ENCODE measurements around the gene GSN. TPM values are rescaled to one million over a fixed set of nuclear protein-coding genes. Genes with fewer than 3 reads are reported as not detected.

Gene GSN
- total RNA-seq, 4 donors from 2014 or later = 3,163 to 12,584 (median 6,723) TPM

GRCh38 chr9:121268598-121268850 lies 562 bp downstream of the GSN start:
- no peak for TF ChIP-seq CTCF (IDR thresholded peaks at IDR 0.05; ENCODE audit: low read depth)

GRCh38 chr9:121268851-121269641 lies 1.1 kb downstream of the GSN start:
- TF ChIP-seq CTCF (IDR thresholded peaks at IDR 0.05; ENCODE audit: low read depth) = no peak

GRCh38 chr9:121269642-121270254 lies 1.8 kb downstream of the GSN start:
- TF ChIP-seq CTCF (IDR thresholded peaks at IDR 0.05; ENCODE audit: low read depth) = no peak

GRCh38 chr9:121271368-121272341 lies 3.7 kb downstream of the GSN start:
- no peak for TF ChIP-seq CTCF (IDR thresholded peaks at IDR 0.05; ENCODE audit: low read depth)

GRCh38 chr9:121272401-121272948 lies 4.5 kb downstream of the GSN start:
- no peak for TF ChIP-seq CTCF (IDR thresholded peaks at IDR 0.05; ENCODE audit: low read depth)

- TF ChIP-seq CTCF (IDR thresholded peaks at IDR 0.05; ENCODE audit: low read depth) = no peak
Observed at GRCh38 chr9:121273064-121273775, 5.3 kb downstream of the GSN start.

Measured in subcutaneous adipose tissue (tissue), 4 donors.